HG03064 (cell line): ENCODE measurements around the gene LYZL6.
"Not testable (repeated sequence)": the region's sequence is repeated elsewhere in the genome, so short reads cannot be mapped to it uniquely, and the experiment has no call there.

Source experiments
- ATAC-seq: cut with Tn5 transposase; IDR thresholded peaks from one replicate; pipeline ENCODE4 v1.9.1; 2021; ENCODE audit warnings: low read depth; ENCODE audit not compliant: unreplicated experiment

LYZL6 gene

DNA sequence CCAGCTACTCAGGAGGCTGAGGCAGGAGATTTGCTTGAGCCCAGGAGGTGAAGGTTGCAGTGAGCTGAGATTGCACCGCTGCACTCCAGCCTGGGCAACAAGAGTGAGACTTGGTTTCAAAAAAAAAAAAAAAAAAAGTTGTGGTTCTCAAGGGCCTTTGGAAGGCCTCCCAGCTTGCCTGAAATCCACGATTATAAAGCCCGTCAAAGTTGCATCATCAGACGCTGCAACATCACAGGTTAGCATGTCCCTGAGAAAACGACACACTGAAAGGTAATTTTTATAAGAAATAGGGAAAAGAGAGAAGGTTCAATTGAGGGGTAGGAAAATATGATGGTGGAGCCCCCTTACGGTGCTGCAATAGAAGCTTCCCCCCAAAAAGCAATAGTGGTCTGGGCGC is 4.6 kb upstream of the LYZL6 start:
- no peak for ATAC-seq

DNA sequence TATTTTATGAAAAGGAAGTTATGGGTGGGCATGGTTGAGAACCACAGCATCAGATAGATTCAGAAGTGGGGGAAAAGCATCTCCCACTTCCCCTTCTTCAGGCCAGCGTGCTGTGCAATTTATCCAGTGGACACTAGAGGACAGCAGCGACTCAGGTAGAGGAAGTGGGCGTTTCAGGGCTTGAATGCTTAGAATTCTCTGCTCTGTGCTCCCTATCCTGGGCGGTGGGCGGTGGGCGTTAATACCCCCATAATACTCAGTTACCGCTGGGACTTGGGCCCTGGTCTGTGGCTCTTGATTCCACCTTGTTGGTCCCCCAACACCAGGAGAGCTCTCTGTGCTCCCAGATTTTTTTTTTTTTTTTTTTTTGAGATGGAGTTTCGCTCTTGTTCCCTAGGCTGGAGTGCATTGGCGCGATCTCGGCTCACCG is 3.7 kb upstream of the LYZL6 start:
- ATAC-seq: no peak

DNA sequence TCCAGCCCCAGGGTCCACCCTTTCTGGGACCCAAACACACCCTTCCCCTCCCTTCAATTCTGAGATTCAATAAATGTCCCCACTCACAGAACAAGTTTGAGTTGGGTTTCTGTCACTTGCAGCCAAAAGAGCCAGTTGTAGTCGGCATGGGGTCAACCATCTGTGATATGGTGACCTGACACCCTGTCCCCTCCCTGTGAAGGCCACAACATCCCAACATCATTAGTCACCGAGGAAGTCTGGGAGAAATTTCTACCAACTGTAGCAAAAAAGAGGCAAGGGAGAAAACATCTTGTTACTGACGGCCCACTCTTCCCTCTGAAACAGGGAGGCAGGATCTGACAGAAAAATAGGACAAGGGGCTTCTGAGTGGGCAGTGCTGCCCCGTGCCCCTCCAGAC is 638 bp upstream of the LYZL6 start:
- ATAC-seq: no peak

DNA sequence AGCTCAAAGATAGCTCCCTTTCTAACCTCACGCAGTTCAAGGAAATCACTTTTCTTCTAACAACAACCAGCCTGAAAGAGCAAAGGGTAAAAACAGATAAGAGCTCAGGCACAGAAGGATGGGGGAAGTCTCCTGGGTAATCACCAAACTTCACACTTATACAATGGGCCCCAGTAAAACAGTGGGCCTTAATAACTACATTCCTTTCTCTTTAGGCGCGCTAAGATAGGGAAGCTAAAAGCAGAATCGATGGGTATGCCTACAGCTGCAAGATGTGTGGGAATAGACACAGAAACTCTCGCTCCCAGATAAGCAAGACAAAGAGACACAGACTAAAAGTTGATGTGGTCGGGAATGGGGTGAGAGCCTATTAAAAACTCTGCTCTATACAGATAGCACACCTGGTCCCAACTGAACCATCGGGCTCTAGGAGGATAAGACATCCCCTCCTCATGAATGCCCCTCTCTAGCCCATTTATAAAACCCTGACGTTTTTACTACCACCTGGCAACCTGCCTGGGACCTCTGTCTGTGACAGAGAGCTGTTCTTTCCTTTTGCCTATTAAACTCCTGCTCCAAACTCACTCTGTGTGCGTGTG is 826 bp downstream of the LYZL6 start:
- no peak for ATAC-seq

DNA sequence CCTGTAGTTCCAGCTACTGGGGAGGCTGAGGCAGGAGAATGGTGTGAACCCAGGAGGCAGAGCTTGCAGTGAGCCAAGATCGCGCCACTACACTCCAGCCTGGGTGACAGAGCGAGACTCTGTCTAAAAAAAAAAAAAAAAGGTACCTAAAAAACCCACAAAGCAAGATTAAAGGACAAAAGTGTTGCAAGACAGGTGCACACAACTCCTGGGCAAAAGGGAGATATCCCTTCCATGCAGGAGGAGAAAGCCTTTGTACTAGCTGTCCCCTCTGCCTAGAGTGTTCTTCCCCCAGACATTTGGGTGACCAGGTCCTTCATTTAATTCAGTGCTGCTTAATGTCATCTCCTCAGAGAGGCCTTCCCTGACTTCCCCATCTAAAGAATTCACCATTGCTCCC is 5.0 kb downstream of the LYZL6 start:
- ATAC-seq: not testable (repeated sequence)

DNA sequence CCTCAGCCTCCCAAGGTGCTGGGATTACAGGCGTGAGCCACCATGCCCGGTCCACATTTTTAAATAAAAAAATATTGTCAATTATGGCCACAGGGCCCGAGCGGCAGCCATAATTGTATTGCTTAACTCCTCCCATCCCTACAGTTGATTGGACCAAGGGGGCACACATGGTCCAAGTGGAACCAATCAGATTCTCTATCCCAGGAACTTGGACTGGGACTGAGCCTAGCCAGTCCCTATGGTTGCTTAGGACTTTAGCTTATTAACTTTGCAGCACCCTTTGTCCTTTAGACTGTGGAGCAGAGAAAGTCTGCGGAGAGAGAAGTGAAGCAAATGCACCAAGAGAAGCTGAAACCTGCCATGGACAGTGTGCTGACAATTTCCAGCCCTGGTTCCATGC is 7.5 kb downstream of the LYZL6 start:
- ATAC-seq: no peak

DNA sequence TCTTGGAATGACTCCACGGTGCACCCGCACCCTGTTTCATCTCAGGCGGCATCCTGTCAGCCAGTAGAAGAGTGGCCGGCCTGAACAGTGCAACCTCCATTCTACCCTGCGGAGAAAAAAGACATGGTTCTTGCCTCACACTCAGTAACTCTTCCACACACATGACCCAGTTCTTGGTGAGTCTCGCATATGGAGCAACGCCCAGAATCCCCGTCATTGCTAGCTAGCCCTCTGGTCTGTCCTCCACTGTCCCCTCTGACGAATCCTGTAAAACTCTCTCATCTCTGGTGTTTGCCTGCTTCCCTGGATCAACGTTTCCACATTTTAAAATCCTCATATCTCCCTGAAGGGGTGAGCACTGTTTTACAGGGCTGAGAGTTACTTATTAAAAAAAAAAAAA is 8.8 kb downstream of the LYZL6 start:
- ATAC-seq: no peak

DNA sequence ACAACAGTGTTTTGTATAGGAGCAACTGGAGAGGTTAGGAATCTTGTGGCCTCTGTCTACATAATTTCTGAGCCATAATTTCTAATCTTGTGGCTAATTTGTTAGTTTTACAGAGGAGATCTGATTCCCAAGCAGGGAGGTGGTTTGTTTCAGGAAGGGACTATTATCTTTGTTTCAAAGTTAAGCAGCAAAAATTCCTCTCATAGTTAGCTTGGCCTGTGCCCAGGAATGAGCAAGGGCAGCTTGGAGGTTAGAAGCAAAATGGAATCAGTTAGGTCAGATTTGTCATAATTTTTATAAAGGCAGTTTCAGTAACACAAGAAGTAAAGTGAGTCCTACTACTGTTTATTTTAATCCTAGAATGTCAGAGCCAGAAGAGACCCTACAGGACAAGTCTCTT is 10.9 kb downstream of the LYZL6 start:
- no peak for ATAC-seq

DNA sequence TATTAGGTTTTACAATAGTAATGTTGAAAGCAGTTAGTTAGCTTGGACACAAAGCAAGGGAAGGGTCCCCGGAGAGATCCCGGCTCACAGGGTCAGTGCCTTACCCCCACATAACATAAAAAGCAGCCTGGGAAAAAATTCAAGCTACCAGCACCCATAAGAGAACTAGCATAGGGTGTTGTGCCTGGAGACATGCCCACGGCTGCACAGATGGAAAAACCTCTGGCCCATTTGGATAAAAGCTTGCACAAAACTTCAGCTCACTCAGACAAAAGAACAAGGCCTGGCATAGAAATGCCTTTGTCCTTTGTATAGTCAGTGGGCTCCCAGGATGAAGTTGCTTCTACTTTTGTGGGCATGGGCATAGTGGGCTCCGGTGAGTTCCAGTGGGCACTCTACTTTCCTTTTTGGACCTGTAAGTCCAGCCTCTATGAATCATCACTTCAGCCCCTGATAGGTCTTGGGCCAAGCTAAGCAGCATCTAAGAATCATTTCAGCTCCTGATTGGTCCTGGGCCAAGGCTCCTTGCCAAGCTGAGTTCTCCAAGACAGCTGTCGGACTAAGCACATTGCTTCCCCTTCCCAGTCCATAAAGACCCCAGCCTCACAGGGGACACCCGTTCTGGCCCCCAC is 11.6 kb downstream of the LYZL6 start:
- no peak for ATAC-seq

DNA sequence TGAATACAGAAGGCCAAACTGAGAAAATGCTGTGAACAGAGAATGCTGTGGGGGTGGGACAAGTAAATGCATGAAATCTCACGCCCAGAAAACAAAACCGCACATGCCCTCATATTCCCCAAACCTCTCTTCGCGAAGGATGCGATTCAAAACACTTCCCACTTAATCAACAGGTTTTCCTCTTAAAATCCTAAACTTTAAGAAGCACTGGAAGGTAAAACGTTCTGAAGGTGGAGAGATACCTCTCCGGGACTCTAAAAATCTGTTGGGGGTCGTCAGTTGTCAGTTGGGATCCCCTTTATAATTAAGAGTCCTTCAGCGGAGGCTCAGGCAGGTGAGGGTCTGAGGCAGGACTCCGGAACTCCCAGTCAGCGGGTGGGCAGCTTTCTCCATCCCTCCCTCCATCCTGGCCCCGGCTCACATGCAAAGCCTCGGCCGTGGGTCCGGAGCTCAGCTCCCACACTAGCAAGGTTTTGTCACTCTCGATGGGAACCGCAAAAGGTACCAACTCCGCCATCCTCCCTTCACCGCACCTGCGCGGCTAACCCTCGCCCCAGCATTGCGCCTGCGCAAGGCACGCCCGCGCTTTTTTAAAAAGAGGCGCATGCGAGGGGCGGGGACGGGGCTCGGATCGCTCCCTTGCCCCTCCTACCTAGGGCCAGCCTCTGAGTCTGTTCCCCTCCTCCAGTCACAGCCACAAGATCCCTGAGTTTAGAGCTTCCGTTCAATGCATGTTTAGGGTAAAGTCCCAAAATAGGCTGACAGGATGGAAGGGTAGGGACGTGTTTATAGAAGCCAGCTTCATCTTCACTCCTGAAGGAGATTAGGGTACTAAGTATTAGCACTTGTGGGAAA is 13.1 kb downstream of the LYZL6 start, which contains the start of gene RDM1:
Gene RDM1 (minus strand): TSS at position 563 of the 855 bp plus-strand sequence. CDS start 46 bp downstream, at position 517.
- no peak for ATAC-seq

DNA sequence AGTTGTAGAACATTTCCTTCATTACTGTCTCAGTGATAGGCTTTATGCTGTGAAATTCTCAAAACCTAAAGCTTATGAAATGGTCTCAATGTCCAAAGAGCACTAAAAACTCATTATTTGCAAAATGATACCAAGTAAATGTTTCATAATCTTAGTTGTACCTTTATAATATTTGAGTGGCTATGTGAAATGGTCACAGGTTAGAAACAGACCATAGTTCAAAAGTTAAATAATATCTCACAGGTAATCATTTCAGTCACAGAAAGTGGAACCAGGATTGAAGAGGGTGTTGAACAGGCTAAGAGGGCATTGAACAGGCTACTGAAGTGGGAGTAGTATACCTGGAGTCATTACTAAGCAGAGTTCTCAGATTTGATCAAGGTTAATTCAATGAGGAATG is 15.8 kb downstream of the LYZL6 start:
- ATAC-seq: no peak

DNA sequence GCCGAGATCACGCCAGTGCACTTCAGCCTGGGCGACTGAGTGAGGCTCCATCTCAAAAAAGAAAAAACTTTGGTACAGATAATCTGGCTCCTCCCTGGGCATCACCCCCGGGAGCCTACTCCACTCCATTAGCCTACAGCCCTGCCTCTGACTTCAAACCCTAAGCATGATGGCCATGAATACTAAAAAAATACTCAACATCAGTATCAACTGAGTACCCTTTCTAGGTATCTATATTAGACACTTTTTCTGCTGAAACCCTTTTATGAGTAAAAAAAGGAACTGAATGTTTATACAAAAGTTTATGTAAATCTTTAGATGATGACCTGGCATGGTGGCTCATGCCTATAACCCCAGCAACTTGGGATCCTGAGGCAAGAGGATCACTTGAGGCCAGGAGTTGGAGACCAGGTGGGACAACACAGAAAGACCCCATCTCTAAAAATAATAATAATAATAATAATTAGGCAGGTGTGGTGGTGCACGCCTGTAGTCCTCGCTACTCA is 19.9 kb downstream of the LYZL6 start:
- ATAC-seq: no peak

DNA sequence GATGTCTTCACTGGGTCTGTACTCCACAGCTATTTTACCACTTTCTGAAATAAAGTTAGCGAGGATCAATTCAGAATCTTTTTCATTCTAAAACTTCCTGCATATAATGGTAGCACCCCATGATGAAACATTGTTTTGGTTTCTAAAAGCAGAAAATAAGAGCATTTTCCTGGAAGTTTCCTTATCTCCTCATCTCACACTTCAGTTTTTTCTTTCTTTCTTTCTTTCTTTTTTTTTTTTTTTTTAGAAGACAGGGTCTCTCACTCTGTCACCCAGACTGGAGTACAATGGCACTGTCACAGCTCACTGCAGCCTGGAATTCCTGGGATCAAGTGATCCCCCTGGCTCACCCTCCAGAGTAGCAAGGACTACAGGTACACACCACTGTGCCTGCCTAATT is 23.3 kb downstream of the LYZL6 start:
- no peak for ATAC-seq

DNA sequence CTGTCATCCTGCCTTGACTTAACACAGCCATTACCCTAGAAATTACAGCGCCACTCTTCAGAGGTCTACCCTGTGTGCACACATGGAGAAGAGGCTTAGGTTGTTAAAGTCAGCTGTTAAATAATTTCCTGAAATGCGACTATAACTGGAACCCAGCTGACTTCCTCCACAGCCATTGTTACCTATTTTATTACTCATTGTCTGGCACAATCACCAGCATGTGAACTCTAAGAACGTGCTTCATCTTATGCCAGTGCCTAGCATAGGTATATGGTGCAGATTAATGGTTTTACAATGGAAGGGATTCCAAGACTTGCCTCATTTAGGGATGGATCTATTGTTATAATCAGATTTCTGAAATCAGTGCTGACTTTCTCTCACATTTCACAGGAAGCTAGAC is 24.8 kb downstream of the LYZL6 start:
- no peak for ATAC-seq

DNA sequence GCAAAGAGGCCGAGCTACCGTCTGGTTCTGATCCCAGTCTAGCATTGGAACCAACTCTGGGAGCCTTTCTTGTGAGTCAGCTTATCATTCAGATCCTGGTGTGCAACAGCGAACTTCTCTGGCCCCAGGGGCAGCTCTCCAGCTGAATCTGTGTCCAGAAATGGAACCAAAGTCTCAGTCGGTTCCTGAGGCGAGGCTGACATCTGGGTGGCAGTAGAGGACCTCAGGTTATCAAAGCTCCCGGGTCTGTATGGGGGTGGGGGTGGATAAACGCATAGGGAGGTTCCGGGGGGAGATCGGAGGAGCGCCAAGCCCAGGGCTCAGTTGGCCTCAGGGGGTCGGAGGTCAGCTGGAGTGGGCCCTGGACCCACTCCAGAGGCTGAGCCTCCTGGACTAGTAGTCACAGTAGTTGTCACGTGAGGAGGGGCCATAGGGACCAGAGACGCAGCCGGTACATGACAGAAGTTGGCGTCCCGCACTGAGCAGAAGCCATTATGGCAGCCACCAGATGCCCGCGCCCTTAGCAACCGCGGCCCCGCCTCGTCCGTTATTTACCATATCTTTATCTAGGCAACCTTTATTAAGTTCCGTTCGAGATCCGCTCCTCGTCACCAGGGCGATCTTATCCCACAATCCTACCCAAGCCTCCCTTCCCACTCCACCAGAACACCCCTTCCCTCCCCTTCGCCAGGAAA is 25.8 kb downstream of the LYZL6 start:
- ATAC-seq: no peak

DNA sequence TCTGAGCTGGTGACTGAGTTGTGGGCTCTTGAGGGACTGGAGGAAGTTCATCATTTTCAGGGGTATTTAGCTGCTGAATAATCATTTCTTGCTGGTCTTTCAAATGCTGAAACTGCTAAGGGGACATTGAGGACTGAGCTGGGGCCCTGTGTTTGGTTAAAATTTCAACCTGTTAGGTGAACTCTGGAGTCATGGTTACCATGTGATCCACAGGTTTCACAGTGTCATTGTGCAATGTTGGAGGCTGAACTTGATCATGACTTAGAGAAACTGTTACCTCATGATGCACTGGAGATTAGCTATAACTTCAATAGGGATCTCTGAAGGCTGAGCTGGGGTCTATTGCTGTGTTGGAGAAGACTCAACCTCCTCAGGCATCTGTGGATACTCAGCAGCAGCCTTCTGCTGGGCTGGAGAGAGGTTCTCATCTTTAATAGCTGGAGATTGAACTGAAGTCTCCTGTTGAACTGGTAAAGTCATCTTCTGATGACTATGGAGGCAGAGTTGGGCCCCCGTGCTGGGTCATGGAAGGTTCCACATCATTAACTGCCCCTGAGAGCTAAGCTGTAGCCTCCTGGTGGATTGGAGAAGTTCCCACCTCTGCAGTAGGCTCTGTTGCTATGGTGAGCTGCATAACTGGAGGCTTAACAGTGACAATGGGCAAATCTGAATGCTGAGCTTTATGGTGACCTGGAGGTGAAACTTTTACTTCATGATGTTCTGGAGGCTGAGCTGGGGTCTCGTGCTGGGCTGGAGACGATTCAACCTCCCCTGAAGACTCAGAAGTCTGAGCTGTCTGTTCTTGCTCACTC is 28.2 kb downstream of the LYZL6 start:
- no peak for ATAC-seq

DNA sequence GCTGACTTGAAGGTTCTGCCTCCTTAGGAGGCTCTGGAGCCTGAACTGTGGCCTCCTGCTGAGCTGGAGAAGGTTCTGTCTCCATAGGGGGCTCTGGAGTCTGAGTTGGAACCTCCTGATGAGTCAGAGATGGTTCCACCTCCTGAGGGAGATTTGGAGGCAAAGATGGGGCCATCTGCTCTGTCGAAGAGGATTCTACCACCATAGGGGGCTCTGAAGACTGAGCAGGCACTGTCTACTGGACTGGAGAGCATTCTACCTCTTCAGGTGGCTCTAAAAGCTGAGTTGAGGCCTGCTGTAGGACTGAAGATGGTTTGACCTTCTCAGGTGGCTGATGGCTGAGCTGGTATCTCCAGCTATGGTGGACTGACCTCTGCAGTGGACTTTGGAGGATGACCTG is 29.2 kb downstream of the LYZL6 start:
- ATAC-seq: no peak

DNA sequence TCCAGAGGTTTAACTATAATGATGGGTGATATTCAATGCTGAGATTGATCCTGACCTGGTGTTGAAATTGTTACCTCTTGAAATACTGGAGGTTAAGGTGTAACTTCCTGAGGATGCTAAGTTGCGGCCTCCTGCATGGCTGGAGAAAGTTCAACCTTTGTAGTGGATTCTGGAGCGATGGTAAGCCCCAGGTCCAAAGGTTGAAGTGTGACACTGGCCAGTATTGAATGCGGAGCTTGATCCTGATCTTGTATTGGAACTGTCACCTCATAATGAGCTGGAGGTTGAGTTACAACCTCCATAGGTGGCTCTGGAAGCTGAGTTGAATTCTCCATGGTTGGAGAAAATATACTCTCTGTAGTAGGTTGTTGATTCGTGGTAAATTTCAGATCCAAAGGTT is 29.9 kb downstream of the LYZL6 start:
- no peak for ATAC-seq

DNA sequence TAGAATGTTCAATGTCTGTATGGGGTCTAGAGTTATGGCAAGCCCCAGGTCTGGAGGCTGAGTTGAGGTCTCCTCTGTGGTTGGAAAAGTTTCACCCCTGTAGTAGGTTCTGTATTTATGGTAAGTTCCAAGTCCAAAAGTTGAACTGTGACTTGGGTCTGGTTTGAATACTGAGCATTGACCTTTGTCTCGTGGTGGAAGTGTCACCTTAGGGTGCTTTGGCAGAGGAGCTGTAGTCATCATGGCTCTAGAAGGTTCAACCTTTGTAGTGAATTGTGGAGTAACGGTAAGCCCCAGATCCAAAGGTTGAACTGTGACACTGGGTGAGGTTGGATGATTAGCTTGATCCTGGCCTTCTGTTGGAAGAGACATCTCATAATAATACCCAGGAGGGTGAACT is 30.6 kb downstream of the LYZL6 start:
- ATAC-seq: no peak

DNA sequence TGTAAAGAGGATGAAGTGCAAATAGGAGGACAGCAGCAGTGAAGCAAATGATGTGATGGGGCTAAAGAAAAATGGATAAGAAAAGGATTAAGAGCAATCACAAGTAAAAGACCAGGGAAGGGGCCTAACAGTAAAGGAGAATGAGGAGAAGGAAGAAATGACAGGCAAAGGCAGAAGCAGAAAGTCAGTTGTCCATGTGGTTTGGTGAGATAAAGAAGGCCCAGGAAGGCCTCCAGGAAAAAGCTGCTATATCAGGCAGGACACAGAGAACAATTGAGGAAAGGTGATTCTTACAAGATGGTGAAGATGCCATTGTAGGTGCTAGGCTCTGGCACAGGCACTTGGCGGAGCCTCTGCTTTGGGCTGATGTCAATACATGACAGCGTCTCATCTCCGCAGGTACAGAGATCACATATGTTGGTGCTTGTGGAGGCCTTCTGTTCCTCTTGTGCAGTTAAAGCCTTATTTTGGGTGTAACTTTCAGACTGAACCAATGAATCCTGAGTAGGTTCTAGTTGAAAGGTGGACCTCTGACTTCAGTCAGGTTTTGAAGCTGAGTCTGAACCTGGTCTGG is 31.1 kb downstream of the LYZL6 start:
- ATAC-seq: no peak
